Sigmoid colon (tissue), 7 donors: ENCODE data around the gene PHF11. TPM values are rescaled to one million over a fixed set of nuclear protein-coding genes. Genes with fewer than 3 reads are reported as not detected.
A peak's percentile ranks its signal among the peaks of the same experiment; 100 is the strongest.

Experiments
- DNase-seq: peaks from one replicate; pipeline ENCODE4 v3.0.0-alpha.2; 2019
- H3K27ac ChIP-seq, 4 donors: fragments of 200-600 bp; sonication (generic); one replicate each; pipeline ENCODE4 v1.5.1; 2016 to 2019; ENCODE audit warnings: mild to moderate bottlenecking in 1 of 4
- H3K27me3 ChIP-seq, 3 donors: fragments of 200-600 bp; sonication (generic); one replicate each; pipeline ENCODE4 v1.5.1; 2019; ENCODE audit warnings: mild to moderate bottlenecking in 1 of 3
- H3K36me3 ChIP-seq, 4 donors: fragments of 200-600 bp; sonication (generic); one replicate each; pipeline ENCODE4 v1.5.1; 2016 to 2019
- H3K4me1 ChIP-seq, 4 donors: fragments of 200-600 bp; sonication (generic); one replicate each; pipeline ENCODE4 v1.5.1; 2017 to 2019
- H3K4me3 ChIP-seq, 4 donors: fragments of 200-600 bp; sonication (generic); one replicate each; pipeline ENCODE4 v1.5.1; 2017 to 2019; ENCODE audit warnings: mild to moderate bottlenecking in 2 of 4, moderate library complexity in 1 of 4
- H3K9me3 ChIP-seq, 4 donors: fragments of 200-600 bp in 3 of 4; sonication (generic) in 3 of 4; one replicate each; pipeline versions ENCODE4 v1.5.1 to v1.6.1; 2013 to 2019
- EP300 ChIP-seq, 4 donors: sonication (generic); formaldehyde crosslinking; IDR thresholded peaks; one replicate each; pipeline ENCODE4 v1.6.1; 2017; ENCODE audit warnings: antibody characterized with exemption in 4 of 4
- POLR2A ChIP-seq, 2 donors: fragments of 450-650 bp; IDR thresholded peaks; one replicate each; pipeline ENCODE4 v1.6.1; 2016; ENCODE audit warnings: antibody characterized with exemption in 2 of 2, mild to moderate bottlenecking in 2 of 2, moderate library complexity in 2 of 2
- POLR2AphosphoS5 ChIP-seq, 4 donors: sonication (generic); formaldehyde crosslinking; IDR thresholded peaks; one replicate each; pipeline ENCODE4 v1.6.1; 2017; ENCODE audit warnings: antibody characterized with exemption in 4 of 4
- WGBS, 2 donors: extraction: QIAGEN DNeasy Blood & Tissue Kit; methylation state at CpG; one replicate each; pipeline ENCODE4 v1.1.7; 2013; 5-methylcytosine and 5-hydroxymethylcytosine counted together
- intact Hi-C: fragments of 100-400 bp; cut with DNase I; formaldehyde crosslinking; loops from one replicate; pipeline ENCODE4 v1.15.1; 2023
- polyA plus RNA-seq, 3 donors: library from polyadenylated mRNA; stranded (reverse); fragments of 200-250 nt; gene quantifications; one replicate each; pipeline ENCODE4 v1.2.3, GENCODE V29; 2013
- total RNA-seq, 4 donors: library from RNA; depleted of rRNA; stranded (reverse); fragments of >200 nt; gene quantifications; one replicate each; pipeline ENCODE4 v1.1.0, GENCODE V29; 2016
- TF ChIP-seq, protein P1 (sequence below), 4 experiments: fragments of 450-650 bp in 3 of 4; fragments of 200-600 bp in 1 of 4; IDR thresholded peaks; one replicate each; pipeline ENCODE4 v1.5.1; 2016 to 2019; ENCODE audit warnings: antibody characterized with exemption in 4 of 4, mild to moderate bottlenecking in 3 of 4, moderate library complexity in 2 of 4
- donor health status: healthy with polysubstance abuse.
- donor health status: Bipolar disorder and iron deficiency.
- donor health status: healthy.

The PHF11 gene
- total and polyA plus RNA-seq, 7 donors = 20.1 to 52.1 (median 34.3) TPM

DNA sequence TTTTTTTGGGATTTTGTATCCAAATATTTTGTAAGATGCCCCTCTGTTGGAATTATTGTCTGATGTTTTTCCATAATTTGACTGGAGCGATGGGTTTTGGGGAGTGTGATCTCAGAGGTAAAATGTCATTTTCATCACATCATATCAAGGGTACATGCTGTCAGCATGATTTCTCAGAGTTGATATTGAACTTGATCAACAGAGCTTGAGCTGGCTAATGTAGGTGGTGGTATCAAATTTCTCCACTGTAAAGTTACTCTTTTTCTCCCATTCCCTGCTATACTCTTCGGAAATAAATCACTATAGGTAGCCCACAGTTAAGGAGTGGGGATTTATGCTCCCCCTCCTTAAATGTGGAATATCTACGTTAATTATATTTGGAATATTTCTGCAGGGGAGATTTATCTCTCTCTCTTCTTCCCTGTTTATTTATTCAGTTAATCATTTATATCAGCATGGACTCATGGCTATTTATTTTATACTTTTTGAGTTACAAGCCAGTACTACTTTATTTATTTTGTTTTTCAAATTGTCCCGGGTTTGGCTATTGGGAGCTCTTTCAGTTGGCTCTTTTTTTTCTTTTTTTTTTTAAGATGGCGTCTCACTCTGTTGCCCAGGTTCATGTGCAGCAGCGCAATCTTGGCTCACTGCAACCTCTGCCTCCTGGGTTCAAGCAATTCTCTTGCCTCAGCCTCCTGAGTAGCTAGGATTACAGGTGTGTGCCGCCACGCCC, 42.9 kb upstream of the PHF11 start:
- no peak overlapping the region for H3K4me3 ChIP-seq
- intact Hi-C loops = no loop called here
- whole genome bisulfite sequencing, 2 donors = 95% methylated on average over 8 of the region's 8 CpGs

DNA sequence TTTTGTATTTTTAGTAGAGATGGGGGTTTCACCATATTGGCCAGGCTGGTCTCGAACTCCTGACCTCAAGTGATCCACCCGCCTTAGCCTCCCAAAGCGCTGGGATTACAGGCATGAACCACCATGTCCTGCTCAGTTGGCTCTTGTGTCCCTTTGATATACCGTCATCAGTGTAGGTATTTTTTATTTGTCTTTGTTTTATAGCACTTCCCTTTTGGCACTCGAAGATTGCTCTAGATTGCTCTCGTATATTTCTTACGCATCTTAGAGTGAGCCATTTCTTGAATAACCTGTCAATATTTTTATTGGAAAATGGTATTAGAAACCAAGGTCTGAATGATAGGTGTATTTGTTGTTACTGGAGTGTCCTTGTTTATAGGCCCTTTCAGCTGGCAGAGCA, 42.3 kb upstream of the PHF11 start:
- no peaks in the 10 kb centered on the region for H3K36me3 ChIP-seq
- H3K27me3 ChIP-seq = no peaks in the 10 kb centered on the region
- WGBS, 2 donors = 36 to 82% methylated on average over 7 of the region's 7 CpGs
- H3K27ac ChIP-seq = no peak overlapping the region
- H3K4me3 ChIP-seq = no peak overlapping the region
- TF ChIP-seq EP300 (IDR thresholded peaks at IDR 0.05) (no peak), POLR2AphosphoS5 (IDR thresholded peaks at IDR 0.05) (no peak), POLR2A (IDR thresholded peaks at IDR 0.05) (no peak)
- TF ChIP-seq, protein P1, sequence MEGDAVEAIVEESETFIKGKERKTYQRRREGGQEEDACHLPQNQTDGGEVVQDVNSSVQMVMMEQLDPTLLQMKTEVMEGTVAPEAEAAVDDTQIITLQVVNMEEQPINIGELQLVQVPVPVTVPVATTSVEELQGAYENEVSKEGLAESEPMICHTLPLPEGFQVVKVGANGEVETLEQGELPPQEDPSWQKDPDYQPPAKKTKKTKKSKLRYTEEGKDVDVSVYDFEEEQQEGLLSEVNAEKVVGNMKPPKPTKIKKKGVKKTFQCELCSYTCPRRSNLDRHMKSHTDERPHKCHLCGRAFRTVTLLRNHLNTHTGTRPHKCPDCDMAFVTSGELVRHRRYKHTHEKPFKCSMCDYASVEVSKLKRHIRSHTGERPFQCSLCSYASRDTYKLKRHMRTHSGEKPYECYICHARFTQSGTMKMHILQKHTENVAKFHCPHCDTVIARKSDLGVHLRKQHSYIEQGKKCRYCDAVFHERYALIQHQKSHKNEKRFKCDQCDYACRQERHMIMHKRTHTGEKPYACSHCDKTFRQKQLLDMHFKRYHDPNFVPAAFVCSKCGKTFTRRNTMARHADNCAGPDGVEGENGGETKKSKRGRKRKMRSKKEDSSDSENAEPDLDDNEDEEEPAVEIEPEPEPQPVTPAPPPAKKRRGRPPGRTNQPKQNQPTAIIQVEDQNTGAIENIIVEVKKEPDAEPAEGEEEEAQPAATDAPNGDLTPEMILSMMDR (IDR thresholded peaks at IDR 0.05) = no peak
- no peak for DNase-seq
- H3K9me3 ChIP-seq = no peaks in the 10 kb centered on the region
- intact Hi-C loops = no loop called here
- H3K4me1 ChIP-seq = peaks cover 0 to 26% (median 13%) of the 10 kb centered on the region in 4 donors

More for the DNA sequence above, 42.9 kb upstream of the PHF11 start:
- no peaks in the 10 kb centered on the region for H3K9me3 ChIP-seq
- H3K27me3 ChIP-seq = no peaks in the 10 kb centered on the region
- TF ChIP-seq POLR2A (IDR thresholded peaks at IDR 0.05) = no peak
- TF ChIP-seq, protein P1 (IDR thresholded peaks at IDR 0.05) = no peak
- TF ChIP-seq POLR2AphosphoS5 (IDR thresholded peaks at IDR 0.05) = no peak
- no peak for TF ChIP-seq EP300 (IDR thresholded peaks at IDR 0.05)
- no peaks in the 10 kb centered on the region for H3K36me3 ChIP-seq
- no peak overlapping the region for H3K27ac ChIP-seq
- DNase-seq = no peak
- H3K4me1 ChIP-seq = peaks cover 0 to 32% (median 19%) of the 10 kb centered on the region in 4 donors

DNA sequence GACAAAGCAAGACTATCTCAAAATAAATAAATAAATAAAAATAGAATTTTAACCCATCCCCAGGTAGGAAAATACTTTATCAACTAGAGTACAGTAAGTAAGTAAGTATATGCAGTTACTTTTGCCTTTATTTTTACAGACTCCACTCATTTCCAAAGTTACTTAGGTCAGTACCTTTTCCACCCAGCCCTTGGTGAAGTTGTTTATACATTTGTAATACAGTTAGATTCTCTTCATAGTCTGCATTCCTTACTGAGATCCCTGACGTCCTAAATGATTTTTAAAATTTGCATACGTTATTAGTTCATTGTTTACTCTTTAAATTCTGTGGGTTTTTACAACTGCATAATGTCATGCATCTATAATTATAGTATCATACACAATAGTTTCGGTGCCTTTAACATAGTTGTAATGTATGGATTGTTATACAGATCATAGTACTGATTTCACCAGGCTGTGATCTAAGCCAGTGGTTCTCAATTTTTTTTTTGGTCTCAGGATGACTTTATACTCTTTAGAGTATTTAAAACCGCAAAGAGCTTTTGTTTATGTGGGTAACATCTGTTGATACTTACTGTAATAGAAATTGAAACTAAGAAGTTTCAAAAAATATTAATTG, 41.3 kb upstream of the PHF11 start:
- Histone ChIP-seq H3K27ac (peak overlapping the region in 2 of 4 donors; percentile 9 to 46), H3K4me1 (peaks cover 0 to 23% (median 13%) of the 10 kb centered on the region in 4 donors), H3K27me3 (no peaks in the 10 kb centered on the region), H3K4me3 (peak overlapping the region in 2 of 4 donors; percentile 6 to 9), H3K36me3 (no peaks in the 10 kb centered on the region), H3K9me3 (no peaks in the 10 kb centered on the region)
- intact Hi-C loops = no loop called here
- TF ChIP-seq EP300 (IDR thresholded peaks at IDR 0.05) (no peak), POLR2A (IDR thresholded peaks at IDR 0.05) (no peak), POLR2AphosphoS5 (IDR thresholded peaks at IDR 0.05) (no peak)
- TF ChIP-seq, protein P1 (IDR thresholded peaks at IDR 0.05) = no peak
- DNase-seq = no peak
- WGBS, 2 donors = 47 to 70% methylated on average over 4 of the region's 4 CpGs

DNA sequence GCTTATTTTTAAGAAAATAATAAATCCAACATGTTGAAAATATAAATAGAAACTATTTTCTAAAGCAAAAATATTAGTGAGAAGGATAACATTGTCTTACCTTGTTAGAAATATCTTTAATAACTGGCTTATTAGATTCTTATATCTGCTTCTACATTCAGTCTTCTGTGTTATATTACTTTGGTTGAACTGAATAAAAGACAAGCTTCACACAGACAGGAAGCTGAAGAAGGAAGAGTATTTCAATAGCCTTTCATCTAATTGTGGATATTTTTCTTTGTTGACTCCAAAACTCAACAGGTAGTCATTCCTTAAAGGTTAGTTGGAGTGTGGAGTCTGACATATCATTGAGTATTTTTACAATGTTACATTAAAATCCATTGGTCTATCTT, 40.8 kb upstream of the PHF11 start:
- Histone ChIP-seq H3K36me3 (no peaks in the 10 kb centered on the region), H3K9me3 (no peaks in the 10 kb centered on the region), H3K27me3 (no peaks in the 10 kb centered on the region), H3K27ac (peak overlapping the region in 2 of 4 donors; percentile 9 to 46), H3K4me1 (peaks cover 0 to 23% (median 13%) of the 10 kb centered on the region in 4 donors), H3K4me3 (peak overlapping the region in 2 of 4 donors; percentile 6 to 9)
- no peak for DNase-seq
- TF ChIP-seq POLR2AphosphoS5 (IDR thresholded peaks at IDR 0.05) (no peak), POLR2A (IDR thresholded peaks at IDR 0.05) (no peak), EP300 (IDR thresholded peaks at IDR 0.05) (no peak)
- TF ChIP-seq, protein P1 (IDR thresholded peaks at IDR 0.05) = no peak
- intact Hi-C loops = no loop called here
